ENCODE measurements around the gene MAP6. TPM values are rescaled to one million over a fixed set of nuclear protein-coding genes. Genes with fewer than 3 reads are reported as not detected.

Gene MAP6
- total and polyA plus RNA-seq, 9 of the 15 experiments (the other 6 are each of a cell fraction or from before 2014, with no cell fraction given), result not detected

DNA sequence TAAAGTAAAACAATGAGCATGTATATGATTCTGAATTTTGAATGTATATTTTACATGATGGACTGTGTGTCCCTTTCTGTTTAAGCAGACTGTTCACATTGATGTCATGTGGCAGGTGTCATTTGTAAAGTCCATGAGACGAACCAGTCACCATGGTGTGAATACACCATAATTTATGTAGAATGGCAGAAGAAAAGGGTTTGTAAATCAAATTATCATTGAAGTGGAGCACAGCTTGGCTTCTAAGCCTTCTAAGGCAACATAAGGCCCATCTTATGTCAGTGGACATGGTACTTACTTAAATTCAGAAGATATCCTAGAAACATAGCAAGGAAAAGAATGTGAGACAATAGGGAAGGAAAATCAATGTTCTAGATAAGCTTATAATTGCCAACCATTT is 4.4 kb downstream of the MAP6 start (continued):
- no peak for TF ChIP-seq SIN3A (IDR thresholded peaks at IDR 0.05; ENCODE audit: borderline replicate concordance in 2 of 2, control insufficient read depth in 1 of 2, low read depth in 2 of 2, low read length in 2 of 2)
- TF ChIP-seq ZFX (CRISPR knock-in tag; IDR thresholded peaks at IDR 0.05), result no peak
- TF ChIP-seq KAT7 (CRISPR knock-in tag; IDR thresholded peaks at IDR 0.05; ENCODE audit: borderline replicate concordance), result no peak
- TF ChIP-seq LEF1 (IDR thresholded peaks at IDR 0.05), result no peak
- TF ChIP-seq SMAD2 (IDR thresholded peaks at IDR 0.05; ENCODE audit: low read depth, low read length), result no peak
- no peak for TF ChIP-seq KLF6 (CRISPR knock-in tag; IDR thresholded peaks at IDR 0.05; ENCODE audit: borderline replicate concordance)
- TF ChIP-seq EWSR1 (IDR thresholded peaks at IDR 0.05; ENCODE audit: borderline replicate concordance, low read depth, partially characterized antibody), result no peak
- TF ChIP-seq GABPB1 (CRISPR knock-in tag; IDR thresholded peaks at IDR 0.05), result no peak
- TF ChIP-seq ERF (CRISPR knock-in tag; IDR thresholded peaks at IDR 0.05), result no peak

GRCh38 chr11:75663808-75664207 is 5.0 kb downstream of the MAP6 start:
- 0 out of 2 replicates have a peak, but pooled peaks have one; percentile 14 for TF ChIP-seq JUND (IDR thresholded peaks at IDR 0.05; ENCODE audit: borderline replicate concordance, low read depth, low read length)
- TF ChIP-seq JUND (tag; IDR thresholded peaks at IDR 0.05; ENCODE audit: borderline replicate concordance, low read depth, low read length), result no peak; the same call in 2 of the 3 replicates
- TF ChIP-seq ARHGAP35 (IDR thresholded peaks at IDR 0.05; ENCODE audit: partially characterized antibody), result no peak
- no peak for TF ChIP-seq HNRNPLL (IDR thresholded peaks at IDR 0.05; ENCODE audit: low read depth, low read length, poor library complexity, severe bottlenecking)
- 0 out of 2 replicates have a peak, but pooled peaks have one; percentile 19 for TF ChIP-seq MAFG (tag; conservative IDR thresholded peaks at IDR 0.05)
- no peak for TF ChIP-seq NFYB (IDR thresholded peaks at IDR 0.05; ENCODE audit: extremely low read depth, insufficient read length)
- no peak for TF ChIP-seq ZNF436 (CRISPR knock-in tag; IDR thresholded peaks at IDR 0.05)
- no peak for TF ChIP-seq ZKSCAN1 (IDR thresholded peaks at IDR 0.05; ENCODE audit: low read depth, low read length)
- no peak for TF ChIP-seq ATF7 (IDR thresholded peaks at IDR 0.05)
- TF ChIP-seq TSC22D4 (tag; IDR thresholded peaks at IDR 0.05), result no peak
- TF ChIP-seq, protein P1, sequence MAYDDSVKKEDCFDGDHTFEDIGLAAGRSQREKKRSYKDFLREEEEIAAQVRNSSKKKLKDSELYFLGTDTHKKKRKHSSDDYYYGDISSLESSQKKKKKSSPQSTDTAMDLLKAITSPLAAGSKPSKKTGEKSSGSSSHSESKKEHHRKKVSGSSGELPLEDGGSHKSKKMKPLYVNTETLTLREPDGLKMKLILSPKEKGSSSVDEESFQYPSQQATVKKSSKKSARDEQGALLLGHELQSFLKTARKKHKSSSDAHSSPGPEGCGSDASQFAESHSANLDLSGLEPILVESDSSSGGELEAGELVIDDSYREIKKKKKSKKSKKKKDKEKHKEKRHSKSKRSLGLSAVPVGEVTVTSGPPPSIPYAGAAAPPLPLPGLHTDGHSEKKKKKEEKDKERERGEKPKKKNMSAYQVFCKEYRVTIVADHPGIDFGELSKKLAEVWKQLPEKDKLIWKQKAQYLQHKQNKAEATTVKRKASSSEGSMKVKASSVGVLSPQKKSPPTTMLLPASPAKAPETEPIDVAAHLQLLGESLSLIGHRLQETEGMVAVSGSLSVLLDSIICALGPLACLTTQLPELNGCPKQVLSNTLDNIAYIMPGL (CRISPR knock-in tag; IDR thresholded peaks at IDR 0.05), result no peak
- H3K27me3 ChIP-seq (ENCODE audit: control insufficient read depth in 2 of 2, insufficient read depth in 2 of 2, low read length in 2 of 2), result peaks cover 13 to 27% of the 10 kb centered on the region in 2 experiments; a peak in 3 of 5 replicates
- H3K9me1 ChIP-seq (ENCODE audit: control insufficient read depth, insufficient read depth, low read length), result no peaks in the 10 kb centered on the region
- no peak overlapping the region for H2AFZ ChIP-seq (ENCODE audit: low read depth, low read length)
- H3K79me2 ChIP-seq (ENCODE audit: control insufficient read depth, insufficient read depth, low read length), result no peaks in the 10 kb centered on the region
- no peaks in the 10 kb centered on the region for H4K20me1 ChIP-seq (replicated peaks; ENCODE audit: control insufficient read depth, insufficient read depth, low read length)
- 5% methylated on average over 1 of the region's 1 CpG for WGBS (ENCODE audit: insufficient coverage, low coverage, missing lambda C conversion rate)
- POLR2A ChIA-PET, result interaction anchor here (0.7 kb wide), 1 partner anchor 236 kb away, joined by 3 read pairs; no protein-coding TSS in a partner anchor
- H3K9me3 ChIP-seq (replicated peaks; ENCODE audit: control insufficient read depth, insufficient read depth, low read depth, low read length), result no peaks in the 10 kb centered on the region
- no peaks in the 10 kb centered on the region for H3K36me3 ChIP-seq (ENCODE audit: control insufficient read depth, insufficient read depth, low read length)
- no TSS peak for BruUV-seq (replicated peaks)
- no peak overlapping the region for H3K9ac ChIP-seq (ENCODE audit: insufficient read depth in 1 of 2, low read depth in 2 of 2, low read length in 2 of 2)
- H3K4me2 ChIP-seq (ENCODE audit: insufficient read depth, low read length), result no peak overlapping the region
- no peak for ATAC-seq
- intact Hi-C loops (cut with micrococcal nuclease), result no loop called here
- in situ Hi-C loops (cut with MboI), result no loop called here
- CTCF ChIA-PET (ENCODE audit: low intra/inter-chr PET ratio), result no interaction called here
- no peak for DNase-seq (ENCODE audit: extremely low read depth in 1 of 4, low spot score in 3 of 4)
- H3K4me3 ChIP-seq, result no peak overlapping the region
- FAIRE-seq, result no peak
- H3K4me1 ChIP-seq (replicated peaks in 1 of 2; ENCODE audit: control insufficient read depth in 2 of 2, insufficient read depth in 2 of 2, low read length in 2 of 2), result peaks cover 4 to 17% of the 10 kb centered on the region in 2 experiments; a peak in 2 of 5 replicates
- no peak overlapping the region for H3K27ac ChIP-seq (ENCODE audit: extremely low read depth, low read depth, low read length)

All from K562 (cell line).